ENCODE measurements around the gene TRMT10B. TPM values are rescaled to one million over a fixed set of nuclear protein-coding genes. Genes with fewer than 3 reads are reported as not detected.

TRMT10B gene
- total RNA-seq, 4 donors from 2014 or later = 1.5 to 10.2 (median 3.0) TPM

DNA sequence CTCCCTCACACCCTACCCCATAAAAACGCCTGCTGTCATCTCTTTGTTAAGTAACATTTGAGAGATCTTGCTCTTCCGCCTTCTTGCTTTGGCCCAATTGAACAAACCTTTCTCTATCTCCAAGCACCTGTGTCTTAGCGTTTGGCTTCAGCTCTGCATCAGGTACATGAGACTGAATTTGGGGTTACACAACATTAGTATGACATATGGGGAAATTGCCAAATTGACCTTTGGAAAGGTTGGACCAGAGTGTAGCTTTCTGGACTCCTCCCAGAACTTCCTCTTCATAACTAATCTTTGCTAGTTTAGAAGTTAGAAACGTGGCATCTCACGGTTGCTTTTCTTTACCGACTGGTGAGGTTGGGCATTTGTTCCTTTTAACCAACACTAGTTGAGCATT is 34.7 kb downstream of the TRMT10B start:
- Histone ChIP-seq H3K27me3 (peaks cover 0 to 11% (median 0%) of the 10 kb centered on the region in 3 donors), H3K27ac (no peak overlapping the region), H3K4me3 (no peak overlapping the region), H3K36me3 (peaks cover 0 to 5% of the 10 kb centered on the region in 2 donors), H3K9me3 (no peaks in the 10 kb centered on the region), H3K4me1 (peaks cover 15% of the 10 kb centered on the region in 2 donors)
- intact Hi-C loops (cut with DNase I; ENCODE audit: low total_unique reads) (loop anchor here (10.0 kb wide), 1 partner anchor 214 kb away; the partner anchor contains the start of gene FBXO10), in situ Hi-C loops (cut with MboI; ENCODE audit: low sequenced_read_pairs in 4 of 4) (loop anchor here (10.0 to 25.0 kb wide), 4 partner anchors 99 to 204 kb away; partner anchors contain the start of genes FBXO10 (in 3 of the 4) and TOMM5 (in 3 of the 4))
- DNase-seq (no peak), ATAC-seq (no peak)
- no peak for TF ChIP-seq CTCF (IDR thresholded peaks at IDR 0.05 in 4 of 5, conservative IDR thresholded peaks at IDR 0.05 in 1 of 5)
- TF ChIP-seq POLR2A (IDR thresholded peaks at IDR 0.05) = no peak

GRCh38 chr9:37790096-37790495 is 36.5 kb downstream of the TRMT10B start:
- DNase-seq = no peak
- H3K4me1 ChIP-seq = peaks cover 5% of the 10 kb centered on the region in 2 donors
- H3K4me3 ChIP-seq = no peak overlapping the region
- no peak for ATAC-seq
- TF ChIP-seq POLR2A (IDR thresholded peaks at IDR 0.05) = no peak
- TF ChIP-seq CTCF (IDR thresholded peaks at IDR 0.05 in 4 of 5, conservative IDR thresholded peaks at IDR 0.05 in 1 of 5) = no peak
- H3K9me3 ChIP-seq = no peaks in the 10 kb centered on the region
- no peaks in the 10 kb centered on the region for H3K36me3 ChIP-seq
- H3K27ac ChIP-seq = no peak overlapping the region
- H3K27me3 ChIP-seq = peaks cover 0 to 11% (median 0%) of the 10 kb centered on the region in 3 donors
- in situ Hi-C loops (cut with MboI; ENCODE audit: low sequenced_read_pairs in 4 of 4) (loop anchor here in 3 of 4 donors (25.0 kb wide), 2 partner anchors 97 to 203 kb away; partner anchors contain the start of genes FBXO10 (in 3 of the 3) and TOMM5 (in 3 of the 3)), intact Hi-C loops (cut with DNase I; ENCODE audit: low total_unique reads) (loop anchor here (10.0 kb wide), 1 partner anchor 305 kb away; the partner anchor contains the start of gene POLR1E)

DNA sequence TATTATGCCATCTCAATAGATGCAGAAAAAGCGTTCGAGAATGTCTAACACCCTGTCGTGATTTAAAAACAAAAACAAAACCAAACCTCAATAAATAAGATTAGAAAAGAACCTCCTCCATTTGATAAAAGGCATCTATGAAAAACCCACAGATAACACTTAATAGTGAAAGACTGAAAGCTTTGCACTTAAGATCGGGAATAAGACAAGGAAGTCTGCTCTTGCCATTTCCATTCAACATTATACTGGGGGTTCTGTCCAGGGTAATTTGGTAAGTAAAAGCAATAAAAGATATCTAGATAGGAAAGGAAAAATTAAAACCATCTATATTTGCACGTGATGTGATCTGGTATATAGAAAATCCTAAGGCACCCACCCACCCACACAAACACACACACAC is 38.5 kb downstream of the TRMT10B start:
- TF ChIP-seq CTCF (IDR thresholded peaks at IDR 0.05 in 4 of 5, conservative IDR thresholded peaks at IDR 0.05 in 1 of 5) (no peak), POLR2A (IDR thresholded peaks at IDR 0.05) (no peak)
- intact Hi-C loops (cut with DNase I; ENCODE audit: low total_unique reads) = loop anchor here (10.0 kb wide), 1 partner anchor 307 kb away; the partner anchor contains the start of gene POLR1E
- H3K27me3 ChIP-seq = peaks cover 0 to 2% (median 0%) of the 10 kb centered on the region in 3 donors
- H3K4me3 ChIP-seq = no peak overlapping the region
- no peak overlapping the region for H3K27ac ChIP-seq
- DNase-seq = no peak
- no peak for ATAC-seq
- H3K9me3 ChIP-seq = no peaks in the 10 kb centered on the region
- in situ Hi-C loops (cut with MboI; ENCODE audit: low sequenced_read_pairs in 4 of 4) = loop anchor here in 3 of 4 donors (25.0 kb wide), 2 partner anchors 95 to 205 kb away; partner anchors contain the start of genes FBXO10 (in 3 of the 3) and TOMM5 (in 3 of the 3)
- H3K4me1 ChIP-seq = no peaks in the 10 kb centered on the region
- H3K36me3 ChIP-seq = no peaks in the 10 kb centered on the region

GRCh38 chr9:37796232-37796631 is 42.6 kb downstream of the TRMT10B start:
- DNase-seq = no peak
- in situ Hi-C loops (cut with MboI; ENCODE audit: low sequenced_read_pairs in 4 of 4) (loop anchor here in 3 of 4 donors (25.0 kb wide), 2 partner anchors 91 to 209 kb away; partner anchors contain the start of genes FBXO10 (in 3 of the 3) and TOMM5 (in 3 of the 3)), intact Hi-C loops (cut with DNase I; ENCODE audit: low total_unique reads) (loop anchor here (10.0 kb wide), 1 partner anchor 311 kb away; the partner anchor contains the start of gene POLR1E)
- peaks cover 6 to 9% of the 10 kb centered on the region in 2 donors for H3K4me1 ChIP-seq
- H3K27me3 ChIP-seq = no peaks in the 10 kb centered on the region
- no peak overlapping the region for H3K27ac ChIP-seq
- H3K36me3 ChIP-seq = no peaks in the 10 kb centered on the region
- no peaks in the 10 kb centered on the region for H3K9me3 ChIP-seq
- TF ChIP-seq POLR2A (IDR thresholded peaks at IDR 0.05) (no peak), CTCF (IDR thresholded peaks at IDR 0.05 in 4 of 5, conservative IDR thresholded peaks at IDR 0.05 in 1 of 5) (no peak)
- no peak for ATAC-seq
- H3K4me3 ChIP-seq = no peak overlapping the region
